Upper lobe of left lung (tissue), 4 donors: ENCODE results near the gene COA6.

Source experiments
- POLR2A ChIP-seq, 4 donors: fragments of 450-650 bp; IDR thresholded peaks; one replicate each; pipeline ENCODE4 v1.5.1; 2016 to 2017; ENCODE audit warnings: antibody characterized with exemption in 4 of 4, mild to moderate bottlenecking in 2 of 4
- TF ChIP-seq, protein P1 (sequence below), 6 experiments: fragments of 450-650 bp in 4 of 6; fragments of 200-600 bp in 2 of 6; sonication (generic) in 2 of 6; IDR thresholded peaks; one replicate each; pipeline ENCODE4 v1.5.1; 2016 to 2019; ENCODE audit warnings: antibody characterized with exemption in 6 of 6

DNA sequence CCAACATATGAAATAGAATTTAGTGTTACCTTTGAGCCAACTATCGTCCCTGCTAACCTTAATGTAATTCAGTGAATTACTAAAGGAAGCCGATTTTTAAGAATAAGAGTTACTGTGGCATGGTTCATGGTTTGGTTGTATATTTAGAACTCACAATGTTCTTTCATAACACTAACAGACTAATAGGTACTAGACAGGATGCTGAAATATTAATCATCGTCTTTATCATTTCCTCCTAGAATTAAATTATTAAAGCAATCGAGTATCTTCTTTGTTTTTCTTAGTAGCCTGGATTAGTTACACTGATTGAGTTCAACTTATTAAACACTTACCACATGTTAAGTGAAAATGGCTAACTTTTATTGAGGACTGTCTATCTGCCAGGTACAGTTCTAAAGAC is 58.0 kb downstream of the COA6 start:
- TF ChIP-seq, protein P1, sequence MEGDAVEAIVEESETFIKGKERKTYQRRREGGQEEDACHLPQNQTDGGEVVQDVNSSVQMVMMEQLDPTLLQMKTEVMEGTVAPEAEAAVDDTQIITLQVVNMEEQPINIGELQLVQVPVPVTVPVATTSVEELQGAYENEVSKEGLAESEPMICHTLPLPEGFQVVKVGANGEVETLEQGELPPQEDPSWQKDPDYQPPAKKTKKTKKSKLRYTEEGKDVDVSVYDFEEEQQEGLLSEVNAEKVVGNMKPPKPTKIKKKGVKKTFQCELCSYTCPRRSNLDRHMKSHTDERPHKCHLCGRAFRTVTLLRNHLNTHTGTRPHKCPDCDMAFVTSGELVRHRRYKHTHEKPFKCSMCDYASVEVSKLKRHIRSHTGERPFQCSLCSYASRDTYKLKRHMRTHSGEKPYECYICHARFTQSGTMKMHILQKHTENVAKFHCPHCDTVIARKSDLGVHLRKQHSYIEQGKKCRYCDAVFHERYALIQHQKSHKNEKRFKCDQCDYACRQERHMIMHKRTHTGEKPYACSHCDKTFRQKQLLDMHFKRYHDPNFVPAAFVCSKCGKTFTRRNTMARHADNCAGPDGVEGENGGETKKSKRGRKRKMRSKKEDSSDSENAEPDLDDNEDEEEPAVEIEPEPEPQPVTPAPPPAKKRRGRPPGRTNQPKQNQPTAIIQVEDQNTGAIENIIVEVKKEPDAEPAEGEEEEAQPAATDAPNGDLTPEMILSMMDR (IDR thresholded peaks at IDR 0.05): no peak
- TF ChIP-seq POLR2A (IDR thresholded peaks at IDR 0.05): no peak
